HG03378 (cell line): ENCODE measurements around the gene HMOX2.

Experiments
- ATAC-seq: cut with Tn5 transposase; IDR thresholded peaks from one replicate; pipeline ENCODE4 v1.9.1; 2021; ENCODE audit warnings: mild to moderate bottlenecking, moderate library complexity; ENCODE audit not compliant: unreplicated experiment

The HMOX2 gene

GRCh38 chr16:4475880-4476788 is at the start of gene HMOX2:
Gene HMOX2, plus strand, starts transcription at chr16:4476398. Its CDS starts 29,127 bp downstream, at chr16:4505525.
- ATAC-seq: peak; percentile 63

GRCh38 chr16:4426722-4427372 is 49.4 kb upstream of the HMOX2 start:
- no peak for ATAC-seq

GRCh38 chr16:4428500-4428899 is 47.7 kb upstream of the HMOX2 start:
- ATAC-seq: no peak

GRCh38 chr16:4431023-4431422 is 45.2 kb upstream of the HMOX2 start:
- ATAC-seq: no peak

- ATAC-seq: no peak
These were observed 43.0 kb upstream of the HMOX2 start for GRCh38 chr16:4433228-4433627.

GRCh38 chr16:4433914-4434787 is 42.0 kb upstream of the HMOX2 start:
- ATAC-seq: no peak

GRCh38 chr16:4435337-4436067 is 40.7 kb upstream of the HMOX2 start:
- ATAC-seq: no peak

- no peak for ATAC-seq
These were observed 38.8 kb upstream of the HMOX2 start for GRCh38 chr16:4437366-4437765.

- no peak for ATAC-seq
These were observed 33.8 kb upstream of the HMOX2 start for GRCh38 chr16:4442371-4442770.

GRCh38 chr16:4443271-4443670 is 32.9 kb upstream of the HMOX2 start:
- ATAC-seq: no peak

GRCh38 chr16:4443986-4444385 is 32.2 kb upstream of the HMOX2 start:
- no peak for ATAC-seq

GRCh38 chr16:4450430-4450829 is 25.8 kb upstream of the HMOX2 start:
- no peak for ATAC-seq

GRCh38 chr16:4450931-4451519 is 25.2 kb upstream of the HMOX2 start:
- no peak for ATAC-seq

- ATAC-seq: no peak
These were observed 23.5 kb upstream of the HMOX2 start for GRCh38 chr16:4452674-4453073.

- no peak for ATAC-seq
These were observed 21.6 kb upstream of the HMOX2 start for GRCh38 chr16:4454623-4455022.

- ATAC-seq: no peak
These were observed 21.1 kb upstream of the HMOX2 start for GRCh38 chr16:4455081-4455480.

GRCh38 chr16:4455951-4456350 is 20.2 kb upstream of the HMOX2 start:
- ATAC-seq: no peak

GRCh38 chr16:4460936-4461249 is 15.3 kb upstream of the HMOX2 start:
- no peak for ATAC-seq

GRCh38 chr16:4461250-4462085 is 14.7 kb upstream of the HMOX2 start:
- no peak for ATAC-seq
